ENCODE results near the gene STRBP. TPM values are rescaled to one million over a fixed set of nuclear protein-coding genes. Genes with fewer than 3 reads are reported as not detected.

The STRBP gene
- total RNA-seq, 1 experiment from 2014 or later = 39.9 TPM

- Histone ChIP-seq H3K4me2 (peak overlapping the region; percentile 83), H2AFZ (peak overlapping the region; percentile 86), H3K79me2 (ENCODE audit: low read depth) (peaks cover 20% of the 10 kb centered on the region), H3K4me3 (peak overlapping the region; percentile 68), H3K27ac (no peak overlapping the region), H3F3A (ENCODE audit: insufficient read depth, low read depth) (0 out of 2 replicates have a peak, but pooled peaks cover 3% of the 10 kb centered on the region), H3K27me3 (ENCODE audit: insufficient read depth, low read depth) (no peaks in the 10 kb centered on the region), H3K9me2 (ENCODE audit: insufficient read depth) (no peaks in the 10 kb centered on the region), H4K20me1 (ENCODE audit: insufficient read depth) (no peaks in the 10 kb centered on the region), H3K36me3 (ENCODE audit: low read depth) (no peaks in the 10 kb centered on the region), H3K9me3 (ENCODE audit: insufficient read depth, low read depth) (no peaks in the 10 kb centered on the region), H3K4me1 (replicated peaks; ENCODE audit: insufficient read depth) (peaks cover 13% of the 10 kb centered on the region)
- CTCF ChIA-PET = no interaction called here
- no peak for DNase-seq
- intact Hi-C loops (cut with micrococcal nuclease; ENCODE audit: unreplicated experiment) = loop anchor here (1.0 kb wide), 1 partner anchor 59 kb away; no protein-coding TSS in a partner anchor
- POLR2A ChIA-PET (ENCODE audit: unreplicated experiment) = no interaction called here
- no peak for TF ChIP-seq CTCF (conservative IDR thresholded peaks at IDR 0.05)
- TF ChIP-seq EZH2 (IDR thresholded peaks at IDR 0.05; ENCODE audit: low read depth) = no peak
- no TSS peak for BruUV-seq (replicated peaks)
Measured at GRCh38 chr9:123268199-123268464, 254 bp downstream of the STRBP start.

- Histone ChIP-seq H3K4me2 (peak overlapping the region; percentile 83), H3K36me3 (ENCODE audit: low read depth) (no peaks in the 10 kb centered on the region), H4K20me1 (ENCODE audit: insufficient read depth) (no peaks in the 10 kb centered on the region), H3K4me1 (replicated peaks; ENCODE audit: insufficient read depth) (peaks cover 18% of the 10 kb centered on the region), H3K9me3 (ENCODE audit: insufficient read depth, low read depth) (no peaks in the 10 kb centered on the region), H3K27ac (no peak overlapping the region), H3F3A (ENCODE audit: insufficient read depth, low read depth) (peaks cover 8% of the 10 kb centered on the region), H3K79me2 (ENCODE audit: low read depth) (peaks cover 20% of the 10 kb centered on the region), H3K9me2 (ENCODE audit: insufficient read depth) (no peaks in the 10 kb centered on the region), H3K27me3 (ENCODE audit: insufficient read depth, low read depth) (no peaks in the 10 kb centered on the region), H3K4me3 (peak overlapping the region; percentile 68), H2AFZ (peak overlapping the region; percentile 86)
- TF ChIP-seq CTCF (conservative IDR thresholded peaks at IDR 0.05) (no peak), EZH2 (IDR thresholded peaks at IDR 0.05; ENCODE audit: low read depth) (no peak)
- DNase-seq = peak in 1 of 2 experiments; percentile 11
- CTCF ChIA-PET = interaction anchor here (0.7 kb wide), 1 partner anchor 63 kb away, joined by 3 read pairs; no protein-coding TSS in a partner anchor
- POLR2A ChIA-PET (ENCODE audit: unreplicated experiment) = no interaction called here
- no TSS peak for BruUV-seq (replicated peaks)
- intact Hi-C loops (cut with micrococcal nuclease; ENCODE audit: unreplicated experiment) = loop anchor here (1.0 kb wide), 1 partner anchor 60 kb away; no protein-coding TSS in a partner anchor
Measured at GRCh38 chr9:123267481-123268198, 746 bp downstream of the STRBP start.

GRCh38 chr9:123266655-123267399 is 1.6 kb downstream of the STRBP start:
- Histone ChIP-seq H3K9me3 (ENCODE audit: insufficient read depth, low read depth) (no peaks in the 10 kb centered on the region), H3K4me1 (replicated peaks; ENCODE audit: insufficient read depth) (peaks cover 26% of the 10 kb centered on the region), H3K4me2 (peak overlapping the region; percentile 83), H2AFZ (no peak overlapping the region), H3K27ac (no peak overlapping the region), H3K36me3 (ENCODE audit: low read depth) (no peaks in the 10 kb centered on the region), H3K79me2 (ENCODE audit: low read depth) (peaks cover 20% of the 10 kb centered on the region), H3F3A (ENCODE audit: insufficient read depth, low read depth) (peaks cover 13% of the 10 kb centered on the region), H3K9me2 (ENCODE audit: insufficient read depth) (no peaks in the 10 kb centered on the region), H4K20me1 (ENCODE audit: insufficient read depth) (no peaks in the 10 kb centered on the region), H3K27me3 (ENCODE audit: insufficient read depth, low read depth) (no peaks in the 10 kb centered on the region), H3K4me3 (peak overlapping the region; percentile 68; the same call in 1 of the 2 replicates)
- no TSS peak for BruUV-seq (replicated peaks)
- intact Hi-C loops (cut with micrococcal nuclease; ENCODE audit: unreplicated experiment) = no loop called here
- CTCF ChIA-PET = interaction anchor here (0.7 kb wide), 1 partner anchor 63 kb away, joined by 3 read pairs; no protein-coding TSS in a partner anchor
- POLR2A ChIA-PET (ENCODE audit: unreplicated experiment) = no interaction called here
- TF ChIP-seq EZH2 (IDR thresholded peaks at IDR 0.05; ENCODE audit: low read depth) (no peak), CTCF (conservative IDR thresholded peaks at IDR 0.05) (no peak)
- no peak for DNase-seq

Measured in PC-9 (cell line).